Amniotic epithelial cell (primary cell): ENCODE measurements around the gene ZSWIM3.
"Not testable (repeated sequence)": the region's sequence is repeated elsewhere in the genome, so short reads cannot be mapped to it uniquely, and the experiment has no call there.

Experiments used
- DNase-seq: peaks from one replicate; pipeline ENCODE4 v3.0.0-alpha.2; 2010; ENCODE audit warnings: low read depth

ZSWIM3 gene

GRCh38 chr20:45890077-45890984 lies 32.9 kb downstream of the ZSWIM3 start:
- peak; percentile 79 for DNase-seq

GRCh38 chr20:45890985-45891983 lies 33.9 kb downstream of the ZSWIM3 start, which contains the start of the genes CTSA and NEURL2:
CTSA (plus strand) TSS chr20:45891335; CDS start chr20:45891569, 234 bp downstream.
NEURL2 (minus strand) TSS chr20:45891208; CDS start chr20:45890991, 217 bp downstream.
- peak; percentile 89 for DNase-seq

GRCh38 chr20:45892049-45892825 lies 34.8 kb downstream of the ZSWIM3 start:
- no peak for DNase-seq

DNA sequence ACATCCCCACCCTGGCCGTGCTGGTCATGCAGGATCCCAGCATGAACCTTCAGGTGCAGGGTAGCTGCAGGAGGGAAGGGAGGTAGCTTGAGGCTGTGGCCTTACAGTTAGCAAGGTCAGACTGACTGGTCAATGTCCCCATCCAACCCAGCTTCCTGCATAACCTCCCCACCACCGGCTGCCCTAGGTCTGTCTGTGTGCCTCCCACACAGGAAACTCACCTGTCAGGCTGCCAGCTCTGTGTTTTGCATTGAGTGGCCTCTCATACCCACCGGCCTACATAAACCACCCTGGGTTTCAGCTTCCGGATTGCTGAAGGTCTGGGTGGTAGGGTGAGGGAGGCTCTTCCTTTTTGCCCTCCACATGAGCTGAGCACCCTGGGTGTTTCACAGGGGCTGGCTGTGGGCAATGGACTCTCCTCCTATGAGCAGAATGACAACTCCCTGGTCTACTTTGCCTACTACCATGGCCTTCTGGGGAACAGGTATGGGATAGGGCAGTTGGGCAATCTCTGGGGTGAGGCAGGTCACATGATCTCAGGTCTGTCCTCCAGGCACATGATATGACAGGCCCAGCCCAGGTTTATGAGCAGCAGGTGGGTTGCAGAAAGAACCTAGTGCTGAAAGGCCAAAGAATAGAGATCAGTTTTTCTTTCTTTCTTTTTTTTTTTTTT lies 35.5 kb downstream of the ZSWIM3 start:
- DNase-seq: no peak

- no peak for DNase-seq
Measured at GRCh38 chr20:45893831-45894230, 36.4 kb downstream of the ZSWIM3 start.

DNA sequence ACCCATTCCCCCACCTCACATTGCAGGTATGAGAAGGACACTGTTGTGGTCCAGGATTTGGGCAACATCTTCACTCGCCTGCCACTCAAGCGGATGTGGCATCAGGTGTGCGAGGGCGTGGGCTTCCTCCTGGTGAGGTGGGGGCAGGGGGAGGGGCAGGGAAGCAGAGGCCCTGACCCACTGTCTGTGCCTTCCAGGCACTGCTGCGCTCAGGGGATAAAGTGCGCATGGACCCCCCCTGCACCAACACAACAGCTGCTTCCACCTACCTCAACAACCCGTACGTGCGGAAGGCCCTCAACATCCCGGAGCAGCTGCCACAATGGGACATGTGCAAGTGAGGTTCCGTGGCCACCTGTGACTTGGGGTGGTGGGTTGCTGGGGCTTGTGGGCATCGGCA lies 37.4 kb downstream of the ZSWIM3 start:
- DNase-seq: no peak

DNA sequence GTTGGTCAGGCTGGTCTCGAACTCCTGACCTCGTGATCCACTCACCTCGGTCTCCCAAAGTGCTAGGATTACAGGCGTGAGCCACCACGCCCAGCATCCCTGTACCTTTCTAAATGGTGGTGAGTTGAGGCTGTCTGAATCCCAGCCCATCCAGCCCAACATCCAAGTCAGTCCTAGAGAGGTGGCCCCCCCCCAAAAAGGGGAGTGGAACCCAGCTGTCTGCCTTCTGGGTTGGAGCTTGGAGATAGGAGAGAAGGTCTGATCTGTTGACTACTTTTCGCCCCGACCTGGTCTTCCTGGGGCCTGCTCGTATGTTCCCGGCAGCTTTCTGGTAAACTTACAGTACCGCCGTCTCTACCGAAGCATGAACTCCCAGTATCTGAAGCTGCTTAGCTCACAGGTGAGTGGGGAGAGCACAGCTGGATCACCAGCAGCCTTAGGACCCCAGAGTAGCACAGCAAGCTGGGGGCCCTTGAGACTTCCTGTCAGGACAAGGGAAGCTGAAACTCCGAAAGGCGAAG lies 39.3 kb downstream of the ZSWIM3 start:
- DNase-seq: no peak

GRCh38 chr20:45897289-45897688 lies 39.9 kb downstream of the ZSWIM3 start:
- DNase-seq: no peak

GRCh38 chr20:45897692-45898091 lies 40.3 kb downstream of the ZSWIM3 start:
- DNase-seq: no peak

DNA sequence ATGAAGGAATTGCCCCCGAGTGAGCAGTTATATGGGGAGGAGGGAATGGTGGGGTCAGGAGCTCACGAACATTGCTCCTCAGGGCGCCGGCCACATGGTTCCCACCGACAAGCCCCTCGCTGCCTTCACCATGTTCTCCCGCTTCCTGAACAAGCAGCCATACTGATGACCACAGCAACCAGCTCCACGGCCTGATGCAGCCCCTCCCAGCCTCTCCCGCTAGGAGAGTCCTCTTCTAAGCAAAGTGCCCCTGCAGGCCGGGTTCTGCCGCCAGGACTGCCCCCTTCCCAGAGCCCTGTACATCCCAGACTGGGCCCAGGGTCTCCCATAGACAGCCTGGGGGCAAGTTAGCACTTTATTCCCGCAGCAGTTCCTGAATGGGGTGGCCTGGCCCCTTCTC lies 40.9 kb downstream of the ZSWIM3 start:
- no peak for DNase-seq

DNA sequence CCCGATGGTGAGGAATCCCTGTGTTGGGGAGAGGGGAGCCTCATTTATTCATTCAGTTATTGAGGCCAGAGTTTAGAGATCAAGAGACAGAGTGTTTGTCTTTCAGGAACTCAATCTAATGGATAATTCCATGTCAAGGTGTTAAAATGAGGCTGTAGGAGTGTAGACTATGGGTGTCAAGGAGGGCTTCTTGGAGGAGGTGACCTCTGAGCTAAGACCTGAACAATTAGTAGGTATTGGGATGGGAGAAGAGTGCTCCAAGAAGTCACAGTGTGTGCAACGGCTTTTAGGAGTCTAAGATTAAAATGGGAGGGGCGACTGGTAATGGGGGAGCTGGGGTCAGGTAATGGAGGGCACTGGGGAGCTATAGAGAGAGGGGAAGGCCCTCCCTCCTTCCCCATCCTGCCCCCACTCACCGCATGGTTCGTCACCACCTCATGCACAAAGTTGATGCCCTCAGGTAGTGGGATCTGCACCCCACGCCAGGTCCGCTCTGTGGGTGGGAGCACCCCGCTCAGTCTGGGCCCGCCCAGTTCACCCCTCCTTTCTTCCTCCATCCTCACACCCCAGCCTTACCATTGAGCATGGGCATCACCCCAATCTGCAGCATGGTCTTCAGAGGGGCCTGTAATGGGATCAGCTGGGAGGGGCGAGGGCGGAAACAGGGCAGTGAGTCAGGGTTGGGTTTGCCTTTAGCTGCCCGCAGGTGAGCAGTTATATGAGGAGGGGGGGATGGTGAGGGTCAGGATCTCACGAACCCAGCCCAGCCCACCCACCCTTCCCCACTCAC lies 41.8 kb downstream of the ZSWIM3 start:
- no peak for DNase-seq

DNA sequence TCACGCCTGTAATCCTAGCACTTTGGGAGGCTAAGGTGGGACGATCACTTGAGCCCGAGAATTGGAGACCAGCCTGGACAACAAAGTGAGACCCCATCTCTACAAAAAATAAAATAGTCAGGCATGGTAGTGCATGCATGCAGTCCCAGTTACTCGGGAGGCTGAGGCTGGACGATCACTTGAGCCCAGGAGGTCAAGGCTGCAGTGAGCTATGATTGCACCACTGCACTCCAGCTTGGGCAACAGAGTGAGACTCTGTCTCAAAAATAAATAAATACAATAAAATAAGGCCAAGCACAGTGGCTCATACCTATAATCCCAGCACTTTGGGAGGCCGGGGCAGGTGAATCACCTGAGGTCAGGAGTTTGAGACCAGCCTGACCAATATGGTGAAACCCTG lies 43.9 kb downstream of the ZSWIM3 start:
- DNase-seq: not testable (repeated sequence)

DNA sequence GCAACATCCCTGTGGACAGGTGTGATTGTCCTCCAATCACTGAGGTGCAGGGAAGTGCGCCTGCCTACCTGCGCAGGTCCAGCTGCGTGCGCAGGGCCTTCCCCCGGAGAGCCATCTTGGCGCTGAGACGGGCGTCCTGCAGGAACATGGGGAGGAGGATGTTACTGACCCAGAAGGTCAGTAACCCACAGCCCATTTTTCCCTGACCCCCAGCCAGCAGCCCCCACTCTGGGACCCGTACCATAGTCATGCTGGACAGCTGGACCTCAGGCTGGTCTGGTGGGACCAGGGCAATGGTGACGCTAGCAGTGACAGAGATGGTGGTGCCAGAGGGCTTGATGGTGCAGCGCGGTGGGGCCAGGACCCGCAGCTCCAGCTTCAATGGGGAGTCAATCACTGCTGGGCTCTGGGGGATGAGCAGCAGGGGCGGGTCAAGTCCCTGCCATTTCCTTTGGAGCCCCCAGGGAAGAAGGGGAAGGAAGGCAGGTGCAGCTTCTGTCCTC lies 44.8 kb downstream of the ZSWIM3 start:
- DNase-seq: no peak

DNA sequence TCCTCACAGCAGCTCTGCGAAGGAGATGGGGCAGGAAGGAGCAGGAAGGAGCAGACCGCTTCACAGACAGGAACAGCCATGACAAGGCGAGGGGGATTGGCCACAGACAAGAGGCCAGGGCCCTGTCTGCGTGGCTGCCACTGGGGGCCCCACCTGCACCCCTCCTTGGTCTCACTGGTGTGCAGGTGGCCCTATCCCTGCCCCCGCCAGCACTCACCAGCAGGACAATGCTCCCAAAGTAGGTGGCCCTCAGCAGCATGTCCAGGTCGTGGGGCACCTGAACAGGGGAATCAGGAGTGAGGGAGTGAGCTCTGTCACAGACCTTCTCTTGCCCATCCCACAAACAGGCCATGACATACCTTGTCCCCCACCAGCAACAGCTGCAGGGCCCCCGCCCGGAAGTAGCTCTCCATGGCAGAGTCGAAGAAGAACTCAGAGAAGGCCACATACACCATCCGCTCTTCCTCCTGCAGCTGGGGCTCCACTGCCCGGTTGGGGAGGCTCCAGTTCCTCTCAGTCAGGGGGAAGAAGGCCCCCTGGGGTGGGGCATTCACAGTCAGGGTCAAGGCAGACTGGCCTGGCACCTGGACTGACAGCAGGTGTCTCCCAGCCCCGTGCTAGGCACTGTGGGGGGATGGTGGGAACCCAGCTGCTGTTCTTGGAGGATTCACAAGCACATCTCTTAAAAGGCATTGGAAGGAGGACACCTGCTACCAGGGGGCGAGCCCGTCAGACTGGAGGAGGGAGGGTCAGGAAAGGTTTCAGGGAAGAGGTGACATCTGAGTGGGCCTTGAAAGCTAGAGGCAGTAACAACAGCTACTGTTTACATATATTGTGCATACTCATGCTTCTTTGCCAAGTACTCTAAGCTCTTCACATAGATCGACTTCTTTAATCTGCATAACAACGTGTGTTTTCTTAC lies 47.4 kb downstream of the ZSWIM3 start:
- DNase-seq: no peak

DNA sequence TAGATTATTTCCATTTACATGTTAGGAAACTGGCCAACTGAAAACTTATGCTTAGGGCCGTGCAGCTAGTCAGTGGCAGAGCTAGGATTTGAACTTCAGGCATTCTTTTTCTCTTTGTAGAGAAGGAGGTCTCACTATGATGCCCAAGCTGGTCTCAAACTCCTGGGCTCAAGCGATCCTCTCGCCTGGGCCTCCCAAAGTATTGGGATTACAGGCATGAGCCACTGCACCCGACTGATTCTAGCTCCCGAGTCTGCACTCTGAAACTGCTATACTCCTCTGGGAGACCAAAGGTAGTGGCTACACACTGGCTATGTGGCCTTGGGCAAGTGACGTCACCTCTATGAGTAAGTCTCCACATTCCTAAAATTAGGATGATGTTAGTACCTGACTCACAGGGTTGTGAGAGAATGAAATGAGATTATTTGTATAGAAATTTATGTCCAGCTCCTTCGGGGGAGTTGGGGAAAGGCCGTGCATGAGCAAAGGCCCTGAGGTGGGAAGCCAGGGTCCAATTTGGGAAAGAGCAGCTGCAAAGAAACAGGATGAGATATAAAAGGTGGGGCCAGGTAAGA lies 48.2 kb downstream of the ZSWIM3 start:
- peak; percentile 83 for DNase-seq

- no peak for DNase-seq
Measured at GRCh38 chr20:45907219-45907948, 50.0 kb downstream of the ZSWIM3 start.

DNA sequence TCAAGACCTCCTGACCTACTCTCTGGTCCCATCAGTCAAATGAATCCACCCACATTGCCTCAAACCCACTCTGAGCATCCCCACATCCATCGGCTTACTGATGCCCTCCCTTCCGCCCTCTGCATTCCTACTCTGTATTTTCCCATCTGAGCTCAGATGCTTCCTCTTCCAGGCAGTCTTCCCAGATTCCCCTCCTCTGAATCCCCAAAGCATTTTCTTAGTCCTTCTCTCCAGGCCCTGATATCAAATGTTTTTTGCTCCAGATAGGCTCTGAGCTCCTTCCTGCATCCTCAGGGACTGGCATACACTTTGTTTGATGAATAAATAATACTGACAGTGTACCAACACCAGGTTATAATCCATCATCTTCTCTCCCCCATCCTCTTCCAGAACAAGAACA lies 50.7 kb downstream of the ZSWIM3 start:
- no peak for DNase-seq

DNA sequence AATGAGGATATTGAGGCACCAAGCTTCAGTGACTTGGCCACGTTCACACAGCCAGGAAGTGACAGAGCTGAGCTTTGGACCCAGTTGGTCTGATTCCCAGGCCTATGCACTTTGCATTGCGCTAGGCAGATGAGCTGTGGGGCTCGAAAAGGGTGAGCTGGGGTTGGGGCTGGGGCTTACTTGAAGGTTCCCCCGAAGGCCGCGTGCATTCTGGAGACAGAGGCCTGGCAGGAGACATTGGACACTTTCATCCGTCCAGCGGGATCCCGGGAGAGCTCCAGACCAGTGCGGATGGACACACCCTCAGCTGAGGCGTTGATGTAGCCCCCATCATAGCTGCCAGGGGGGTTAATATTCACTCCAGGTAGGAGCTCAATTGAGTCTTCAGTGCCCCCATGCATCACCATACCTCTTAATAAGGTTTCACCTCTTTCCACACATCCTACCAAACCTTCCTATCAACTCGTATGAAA lies 52.0 kb downstream of the ZSWIM3 start:
- no peak for DNase-seq
